GM20000 (cell line): Measurements from ENCODE around the gene DDX10.

Experiments used
- DNase-seq: peaks from one replicate; pipeline ENCODE4 v3.0.0; 2012; ENCODE audit warnings: low spot score
- CTCF ChIP-seq: IDR thresholded peaks from 2 replicates; pipeline ENCODE4 v1.5.1; 2012; ENCODE audit warnings: mild to moderate bottlenecking, control low read depth; ENCODE audit errors: extremely low read depth, missing control alignments

The DDX10 gene

DNA sequence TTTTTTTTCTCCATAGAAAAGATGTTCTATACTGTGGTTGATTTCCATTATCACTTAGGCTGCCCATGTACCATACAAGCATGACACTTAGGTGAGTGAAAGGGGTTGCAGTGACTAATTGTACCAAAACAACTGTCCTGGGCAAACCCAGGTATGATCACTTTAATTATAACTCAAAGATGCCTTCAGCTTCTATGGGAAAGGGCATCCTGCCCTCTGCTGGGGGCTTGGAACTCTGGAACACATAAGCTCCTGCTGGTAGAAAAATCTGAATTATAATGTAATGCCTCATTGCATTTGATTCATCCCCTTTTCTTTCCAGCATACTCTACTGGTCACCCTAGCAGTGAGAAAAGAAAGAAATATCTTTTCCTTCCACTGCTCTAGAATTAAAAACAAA, 206.3 kb downstream of the DDX10 start:
- no peak for TF ChIP-seq CTCF
- peak; percentile 8 for DNase-seq

- TF ChIP-seq CTCF: no peak
- no peak for DNase-seq
These were observed 207.0 kb downstream of the DDX10 start for GRCh38 chr11:108871867-108872266.

DNA sequence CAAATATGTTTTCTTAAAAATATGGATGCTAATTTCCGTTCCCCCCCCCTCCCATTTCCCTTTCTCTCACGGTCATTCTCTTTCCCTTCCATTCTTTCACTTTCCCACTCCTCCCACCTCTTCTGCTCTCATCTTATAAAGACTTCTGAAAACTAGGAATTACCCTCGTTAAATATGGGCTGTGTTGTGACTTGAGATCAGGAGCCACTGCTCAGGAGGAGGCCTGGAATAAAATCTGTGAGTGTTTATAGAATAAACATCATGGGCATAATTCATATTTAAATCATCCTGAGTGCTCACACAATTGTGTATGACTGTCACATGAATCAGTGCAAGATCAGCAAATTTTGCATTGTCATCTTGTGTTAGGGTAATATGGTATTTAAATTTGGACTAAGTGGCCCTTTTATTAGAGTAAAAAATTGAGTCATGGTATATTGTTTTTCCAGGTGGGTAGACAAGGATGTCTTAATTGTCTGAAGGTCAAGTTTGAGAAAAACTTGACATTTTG, 208.0 kb downstream of the DDX10 start:
- no peak for TF ChIP-seq CTCF
- DNase-seq: no peak

DNA sequence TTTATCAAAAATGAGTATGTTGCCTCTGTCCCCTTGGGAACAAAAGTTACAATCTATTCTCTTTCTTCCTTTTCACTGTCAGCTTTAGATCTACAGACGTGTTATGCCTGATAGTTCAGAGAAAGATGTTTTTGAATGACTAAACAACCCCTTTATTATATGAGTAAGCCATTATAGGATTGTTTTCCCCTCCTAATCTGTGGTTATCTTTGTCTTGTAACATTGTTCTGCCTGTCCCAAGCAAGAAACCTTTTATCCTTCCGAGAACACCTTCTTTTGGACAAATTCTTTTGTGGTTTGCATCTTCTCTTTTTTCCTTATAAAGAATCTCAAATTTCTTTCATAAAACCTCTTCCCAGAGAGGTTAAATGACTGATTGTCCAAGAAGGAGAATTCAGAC, 208.4 kb downstream of the DDX10 start:
- no peak for DNase-seq
- no peak for TF ChIP-seq CTCF

DNA sequence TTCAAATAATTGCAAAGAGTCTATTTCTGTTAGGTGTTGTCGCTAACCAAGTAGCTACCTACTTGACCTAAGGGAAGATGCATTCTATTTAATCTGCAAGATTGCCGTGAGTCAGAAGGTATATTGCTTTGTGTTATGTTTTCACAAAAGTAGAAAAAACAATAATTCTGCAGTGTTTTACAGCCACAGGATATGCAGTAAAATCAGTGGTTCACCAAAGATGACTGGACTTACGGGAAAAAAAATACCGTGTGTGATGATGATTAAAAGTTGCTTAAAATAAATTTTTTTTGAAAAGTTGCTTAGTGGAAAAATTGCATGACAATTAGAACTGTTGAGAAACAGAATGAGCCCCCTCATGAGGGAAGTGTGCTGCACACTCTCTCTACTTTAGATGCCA, 209.1 kb downstream of the DDX10 start:
- no peak for TF ChIP-seq CTCF
- no peak for DNase-seq

- DNase-seq: no peak
- TF ChIP-seq CTCF: no peak
These were observed 210.3 kb downstream of the DDX10 start for GRCh38 chr11:108875134-108875533.

- no peak for DNase-seq
- no peak for TF ChIP-seq CTCF
These were observed 212.3 kb downstream of the DDX10 start for GRCh38 chr11:108877178-108877577.
